ENCODE measurements around the gene FKBP9.
"Not testable (repeated sequence)": the region's sequence is repeated elsewhere in the genome, so short reads cannot be mapped to it uniquely, and the experiment has no call there.

The FKBP9 gene

GRCh38 chr7:32958046-32959025 is 1.1 kb downstream of the FKBP9 start:
- peak overlapping the region; percentile 46; the same call in 1 of the 2 replicates for H3K9ac ChIP-seq (ENCODE audit: low read depth, low read length)
- peaks cover 5% of the 10 kb centered on the region; the same call in 1 of the 2 replicates for H3K4me1 ChIP-seq (ENCODE audit: insufficient read depth, low read length)
- H3K27ac ChIP-seq (ENCODE audit: low read length) = no peak overlapping the region
- H3K36me3 ChIP-seq (ENCODE audit: insufficient read depth, low read depth, low read length) = no peaks in the 10 kb centered on the region
- peak overlapping the region; percentile 77 for H3K4me3 ChIP-seq (ENCODE audit: low read length)
- H3K27me3 ChIP-seq (ENCODE audit: insufficient read depth, low read length) = peaks cover 47% of the 10 kb centered on the region
- no peaks in the 10 kb centered on the region for H3K9me3 ChIP-seq (ENCODE audit: insufficient read depth, low read depth, low read length)

GRCh38 chr7:32963880-32964301 is 6.7 kb downstream of the FKBP9 start:
- H3K4me3 ChIP-seq (ENCODE audit: low read length); H3K9ac ChIP-seq (ENCODE audit: low read depth, low read length); H3K36me3 ChIP-seq (ENCODE audit: insufficient read depth, low read depth, low read length); H3K9me3 ChIP-seq (ENCODE audit: insufficient read depth, low read depth, low read length); H3K4me1 ChIP-seq (ENCODE audit: insufficient read depth, low read length); H3K27ac ChIP-seq (ENCODE audit: low read length): not testable (repeated sequence)
- peaks cover 10% of the 10 kb centered on the region; the same call in 1 of the 2 replicates for H3K27me3 ChIP-seq (ENCODE audit: insufficient read depth, low read length)

- H3K27me3 ChIP-seq (ENCODE audit: insufficient read depth, low read length); H3K36me3 ChIP-seq (ENCODE audit: insufficient read depth, low read depth, low read length); H3K9ac ChIP-seq (ENCODE audit: low read depth, low read length); H3K4me3 ChIP-seq (ENCODE audit: low read length); H3K27ac ChIP-seq (ENCODE audit: low read length); H3K9me3 ChIP-seq (ENCODE audit: insufficient read depth, low read depth, low read length); H3K4me1 ChIP-seq (ENCODE audit: insufficient read depth, low read length): not testable (repeated sequence)
These were observed 7.4 kb downstream of the FKBP9 start for GRCh38 chr7:32964461-32965159.

GRCh38 chr7:32966489-32967267 is 9.4 kb downstream of the FKBP9 start:
- H3K27me3 ChIP-seq (ENCODE audit: insufficient read depth, low read length); H3K9ac ChIP-seq (ENCODE audit: low read depth, low read length); H3K9me3 ChIP-seq (ENCODE audit: insufficient read depth, low read depth, low read length); H3K36me3 ChIP-seq (ENCODE audit: insufficient read depth, low read depth, low read length); H3K27ac ChIP-seq (ENCODE audit: low read length); H3K4me1 ChIP-seq (ENCODE audit: insufficient read depth, low read length); H3K4me3 ChIP-seq (ENCODE audit: low read length): not testable (repeated sequence)

GRCh38 chr7:32967268-32967582 is 10.0 kb downstream of the FKBP9 start:
- H3K27ac ChIP-seq (ENCODE audit: low read length); H3K9ac ChIP-seq (ENCODE audit: low read depth, low read length); H3K4me3 ChIP-seq (ENCODE audit: low read length); H3K4me1 ChIP-seq (ENCODE audit: insufficient read depth, low read length); H3K9me3 ChIP-seq (ENCODE audit: insufficient read depth, low read depth, low read length); H3K27me3 ChIP-seq (ENCODE audit: insufficient read depth, low read length); H3K36me3 ChIP-seq (ENCODE audit: insufficient read depth, low read depth, low read length): not testable (repeated sequence)

GRCh38 chr7:32971967-32972366 is 14.7 kb downstream of the FKBP9 start:
- H3K9ac ChIP-seq (ENCODE audit: low read depth, low read length); H3K36me3 ChIP-seq (ENCODE audit: insufficient read depth, low read depth, low read length); H3K9me3 ChIP-seq (ENCODE audit: insufficient read depth, low read depth, low read length); H3K27ac ChIP-seq (ENCODE audit: low read length); H3K4me3 ChIP-seq (ENCODE audit: low read length); H3K27me3 ChIP-seq (ENCODE audit: insufficient read depth, low read length); H3K4me1 ChIP-seq (ENCODE audit: insufficient read depth, low read length): not testable (repeated sequence)

GRCh38 chr7:32977159-32977558 is 19.9 kb downstream of the FKBP9 start:
- not testable (repeated sequence) for H3K9me3 ChIP-seq (ENCODE audit: insufficient read depth, low read depth, low read length); H3K4me3 ChIP-seq (ENCODE audit: low read length); H3K36me3 ChIP-seq (ENCODE audit: insufficient read depth, low read depth, low read length); H3K27ac ChIP-seq (ENCODE audit: low read length); H3K27me3 ChIP-seq (ENCODE audit: insufficient read depth, low read length); H3K4me1 ChIP-seq (ENCODE audit: insufficient read depth, low read length); H3K9ac ChIP-seq (ENCODE audit: low read depth, low read length)

GRCh38 chr7:32979246-32979645 is 22.0 kb downstream of the FKBP9 start:
- not testable (repeated sequence) for H3K27ac ChIP-seq (ENCODE audit: low read length); H3K27me3 ChIP-seq (ENCODE audit: insufficient read depth, low read length); H3K4me3 ChIP-seq (ENCODE audit: low read length); H3K4me1 ChIP-seq (ENCODE audit: insufficient read depth, low read length); H3K36me3 ChIP-seq (ENCODE audit: insufficient read depth, low read depth, low read length); H3K9ac ChIP-seq (ENCODE audit: low read depth, low read length); H3K9me3 ChIP-seq (ENCODE audit: insufficient read depth, low read depth, low read length)

GRCh38 chr7:32979902-32980301 is 22.7 kb downstream of the FKBP9 start:
- not testable (repeated sequence) for H3K27me3 ChIP-seq (ENCODE audit: insufficient read depth, low read length); H3K27ac ChIP-seq (ENCODE audit: low read length); H3K4me3 ChIP-seq (ENCODE audit: low read length); H3K9ac ChIP-seq (ENCODE audit: low read depth, low read length); H3K4me1 ChIP-seq (ENCODE audit: insufficient read depth, low read length); H3K36me3 ChIP-seq (ENCODE audit: insufficient read depth, low read depth, low read length); H3K9me3 ChIP-seq (ENCODE audit: insufficient read depth, low read depth, low read length)

- not testable (repeated sequence) for H3K27me3 ChIP-seq (ENCODE audit: insufficient read depth, low read length); H3K4me1 ChIP-seq (ENCODE audit: insufficient read depth, low read length); H3K27ac ChIP-seq (ENCODE audit: low read length); H3K9me3 ChIP-seq (ENCODE audit: insufficient read depth, low read depth, low read length); H3K36me3 ChIP-seq (ENCODE audit: insufficient read depth, low read depth, low read length); H3K4me3 ChIP-seq (ENCODE audit: low read length); H3K9ac ChIP-seq (ENCODE audit: low read depth, low read length)
These were observed 30.9 kb downstream of the FKBP9 start for GRCh38 chr7:32988148-32988547.

GRCh38 chr7:32991068-32991585 is 33.9 kb downstream of the FKBP9 start:
- H3K9me3 ChIP-seq (ENCODE audit: insufficient read depth, low read depth, low read length); H3K36me3 ChIP-seq (ENCODE audit: insufficient read depth, low read depth, low read length); H3K27me3 ChIP-seq (ENCODE audit: insufficient read depth, low read length); H3K4me1 ChIP-seq (ENCODE audit: insufficient read depth, low read length); H3K27ac ChIP-seq (ENCODE audit: low read length); H3K4me3 ChIP-seq (ENCODE audit: low read length); H3K9ac ChIP-seq (ENCODE audit: low read depth, low read length): not testable (repeated sequence)
